PFSK-1 (cell line): ENCODE data around the gene FANK1.

Source experiments
- SIN3A ChIP-seq: IDR thresholded peaks from 2 replicates; pipeline ENCODE4 v1.6.1; 2012; ENCODE audit warnings: mild to moderate bottlenecking, low read length, moderate library complexity, borderline replicate concordance; ENCODE audit not compliant: insufficient read depth
- TAF1 ChIP-seq: IDR thresholded peaks from 2 replicates; pipeline ENCODE4 v1.6.1; 2012; ENCODE audit warnings: low read length, control low read depth, borderline replicate concordance; ENCODE audit not compliant: insufficient read depth

GRCh38 chr10:125962200-125962599 is 65.8 kb downstream of the FANK1 start:
- TF ChIP-seq SIN3A (no peak), TAF1 (no peak)
